Activated B cell treated with CpG ODN at 0.5 μM for 24 hours (primary cell): Measurements from ENCODE around the gene GCK. TPM values are rescaled to one million over a fixed set of nuclear protein-coding genes. Genes with fewer than 3 reads are reported as not detected.

Experiments
- ATAC-seq: fragments of 200-7000 bp; cut with Tn5 transposase; one replicate; pipeline ENCODE4 v1.10.0; 2021; ENCODE audit warnings: low read depth, mild to moderate bottlenecking, moderate library complexity
- CTCF ChIA-PET: fragments of 350-600 bp; sonication (Branson Sonifier 250); formaldehyde crosslinking; loops from one replicate; lab custom pipeline; 2021; ENCODE audit warnings: antibody characterized with exemption; lab: Charles Lee
- POLR2A ChIA-PET: fragments of 350-600 bp; sonication (Branson Sonifier 250); formaldehyde crosslinking; loops from one replicate; lab custom pipeline; 2021; ENCODE audit warnings: antibody characterized with exemption; lab: Charles Lee
- DNase-seq: peaks from one replicate; pipeline ENCODE4 v3.0.0; 2022
- H3K27ac Mint-ChIP-seq: one replicate; pipeline ENCODE4 v1.8.0; 2020; ENCODE audit warnings: mixed read lengths
- H3K27me3 Mint-ChIP-seq: one replicate; pipeline ENCODE4 v1.8.0; 2021; ENCODE audit warnings: mixed read lengths
- H3K36me3 Mint-ChIP-seq: one replicate; pipeline ENCODE4 v1.8.0; 2021; ENCODE audit warnings: low read depth, mixed read lengths
- H3K4me1 Mint-ChIP-seq: one replicate; pipeline ENCODE4 v1.8.0; 2021; ENCODE audit warnings: mixed read lengths
- H3K4me3 Mint-ChIP-seq: one replicate; pipeline ENCODE4 v1.8.0; 2020; ENCODE audit warnings: mild to moderate bottlenecking, mixed read lengths
- H3K9me3 Mint-ChIP-seq: one replicate; pipeline ENCODE4 v1.8.0; 2020; ENCODE audit warnings: mixed read lengths
- intact Hi-C: fragments of 100-400 bp; cut with micrococcal nuclease; formaldehyde crosslinking; loops from one replicate; pipeline ENCODE4 v1.15.1; 2024
- total RNA-seq: library from RNA; stranded (reverse); gene quantifications from 2 replicates; pipeline ENCODE4 v1.2.3, GENCODE V29; 2022
- TF ChIP-seq, protein P1 (sequence below): fragments of 200-600 bp; IDR thresholded peaks from one replicate; pipeline ENCODE4 v1.8.0; 2022; ENCODE audit warnings: antibody characterized with exemption, mild to moderate bottlenecking

The GCK gene
- total RNA-seq, 1 donor from 2014 or later: 0.13 TPM

- TF ChIP-seq, protein P1, sequence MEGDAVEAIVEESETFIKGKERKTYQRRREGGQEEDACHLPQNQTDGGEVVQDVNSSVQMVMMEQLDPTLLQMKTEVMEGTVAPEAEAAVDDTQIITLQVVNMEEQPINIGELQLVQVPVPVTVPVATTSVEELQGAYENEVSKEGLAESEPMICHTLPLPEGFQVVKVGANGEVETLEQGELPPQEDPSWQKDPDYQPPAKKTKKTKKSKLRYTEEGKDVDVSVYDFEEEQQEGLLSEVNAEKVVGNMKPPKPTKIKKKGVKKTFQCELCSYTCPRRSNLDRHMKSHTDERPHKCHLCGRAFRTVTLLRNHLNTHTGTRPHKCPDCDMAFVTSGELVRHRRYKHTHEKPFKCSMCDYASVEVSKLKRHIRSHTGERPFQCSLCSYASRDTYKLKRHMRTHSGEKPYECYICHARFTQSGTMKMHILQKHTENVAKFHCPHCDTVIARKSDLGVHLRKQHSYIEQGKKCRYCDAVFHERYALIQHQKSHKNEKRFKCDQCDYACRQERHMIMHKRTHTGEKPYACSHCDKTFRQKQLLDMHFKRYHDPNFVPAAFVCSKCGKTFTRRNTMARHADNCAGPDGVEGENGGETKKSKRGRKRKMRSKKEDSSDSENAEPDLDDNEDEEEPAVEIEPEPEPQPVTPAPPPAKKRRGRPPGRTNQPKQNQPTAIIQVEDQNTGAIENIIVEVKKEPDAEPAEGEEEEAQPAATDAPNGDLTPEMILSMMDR: no peak
- ChIA-PET POLR2A (interaction anchor here (0.6 to 2.4 kb wide), 11 partner anchors 8 to 103 kb away, joined by 3 to 20 read pairs (median 7); partner anchors contain the start of genes DBNL and YKT6), CTCF (interaction anchor here (1.2 to 1.6 kb wide), 3 partner anchors 24 to 75 kb away, joined by 3 to 5 read pairs (median 4); no protein-coding TSS in a partner anchor)
- no peaks in the 10 kb centered on the region for H3K27me3 Mint-ChIP-seq
- H3K4me3 Mint-ChIP-seq: peak overlapping the region; percentile 88
- H3K4me1 Mint-ChIP-seq: peaks cover 25% of the 10 kb centered on the region
- intact Hi-C loops: loop anchor here (2.0 to 5.0 kb wide), 5 partner anchors 18 to 990 kb away; partner anchors contain the start of genes AEBP1, DBNL, H2AZ2 and TBRG4
- DNase-seq (no peak), ATAC-seq (no peak)
- peak overlapping the region; percentile 51 for H3K27ac Mint-ChIP-seq
- peaks cover 3% of the 10 kb centered on the region for H3K9me3 Mint-ChIP-seq
- peaks cover 38% of the 10 kb centered on the region for H3K36me3 Mint-ChIP-seq
Observed at GRCh38 chr7:44122529-44122928, 66.7 kb downstream of the GCK start.

DNA sequence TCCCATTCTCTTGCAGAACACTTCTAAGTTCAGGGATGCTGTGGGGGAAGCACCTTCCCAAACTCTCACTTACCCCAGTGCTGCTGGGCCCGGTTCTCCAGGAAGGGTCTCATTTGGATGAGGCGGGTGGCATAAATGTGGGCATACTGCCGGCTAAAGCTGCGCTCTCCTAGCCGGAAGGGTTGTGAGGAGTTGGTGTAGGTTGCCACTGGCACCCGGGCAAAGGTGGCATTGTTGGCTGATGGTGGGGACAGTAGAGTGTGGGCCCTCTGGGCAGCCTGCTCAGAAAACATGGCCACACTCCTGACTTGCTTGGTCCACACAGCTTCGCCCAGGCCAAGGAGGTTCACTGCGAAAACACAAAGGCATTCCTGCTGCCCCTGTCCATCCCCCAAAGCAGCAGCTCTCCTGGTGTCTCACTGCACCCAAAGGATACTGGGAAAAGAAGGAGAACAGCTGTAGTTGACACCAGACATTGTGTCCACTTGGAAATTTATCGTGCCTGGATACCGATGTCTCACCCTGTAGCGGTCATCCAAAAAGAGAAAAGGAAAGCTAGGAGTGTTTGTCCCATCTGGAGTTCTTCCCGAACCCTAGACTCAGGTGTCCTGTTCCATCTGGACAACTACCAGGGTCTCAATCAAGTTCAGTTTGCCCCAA lies 67.3 kb downstream of the GCK start:
- no peaks in the 10 kb centered on the region for H3K27me3 Mint-ChIP-seq
- H3K9me3 Mint-ChIP-seq: no peaks in the 10 kb centered on the region
- H3K27ac Mint-ChIP-seq: no peak overlapping the region
- peak overlapping the region; percentile 88 for H3K4me3 Mint-ChIP-seq
- peaks cover 25% of the 10 kb centered on the region for H3K4me1 Mint-ChIP-seq
- H3K36me3 Mint-ChIP-seq: peaks cover 44% of the 10 kb centered on the region
- intact Hi-C loops: loop anchor here (2.0 to 5.0 kb wide), 5 partner anchors 17 to 990 kb away; partner anchors contain the start of genes AEBP1, DBNL, H2AZ2 and TBRG4
- POLR2A ChIA-PET: interaction anchor here (0.6 to 2.4 kb wide), 3 partner anchors 15 to 25 kb away, joined by 3 to 20 read pairs (median 7); no protein-coding TSS in a partner anchor
- no peak for ATAC-seq
- CTCF ChIA-PET: interaction anchor here (1.6 kb wide), 1 partner anchor 41 kb away, joined by 5 read pairs; no protein-coding TSS in a partner anchor
- no peak for DNase-seq
- TF ChIP-seq, protein P1: no peak

DNA sequence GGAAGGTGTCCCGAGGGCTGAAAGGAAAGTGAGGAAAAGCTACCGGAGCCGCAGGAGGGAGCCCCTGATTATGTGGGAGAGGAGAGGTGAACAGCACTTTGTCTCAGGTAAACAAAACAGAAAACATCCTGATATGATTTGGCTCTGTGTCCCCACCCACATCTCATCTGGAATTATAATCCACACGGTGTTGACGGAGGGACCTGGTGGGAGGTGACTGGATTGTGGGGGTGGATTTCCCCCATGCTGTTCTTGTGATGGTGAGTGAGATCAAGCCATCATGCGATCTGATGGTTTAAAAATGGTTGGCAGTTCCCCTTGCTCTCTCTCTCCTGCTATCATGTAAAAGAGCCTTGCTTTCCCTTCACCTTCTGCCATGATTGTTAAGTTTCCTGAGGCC lies 68.8 kb downstream of the GCK start:
- ATAC-seq: no peak
- intact Hi-C loops: loop anchor here (5.0 kb wide), 2 partner anchors 727 to 992 kb away; partner anchors contain the start of genes H2AZ2 and TBRG4
- H3K9me3 Mint-ChIP-seq: no peaks in the 10 kb centered on the region
- ChIA-PET POLR2A (no interaction called here), CTCF (no interaction called here)
- H3K4me3 Mint-ChIP-seq: no peak overlapping the region
- H3K36me3 Mint-ChIP-seq: peaks cover 59% of the 10 kb centered on the region
- no peaks in the 10 kb centered on the region for H3K27me3 Mint-ChIP-seq
- H3K27ac Mint-ChIP-seq: no peak overlapping the region
- peaks cover 25% of the 10 kb centered on the region for H3K4me1 Mint-ChIP-seq
- TF ChIP-seq, protein P1: no peak
- no peak for DNase-seq

GRCh38 chr7:44119829-44120380 lies 69.3 kb downstream of the GCK start:
- H3K4me1 Mint-ChIP-seq: peaks cover 25% of the 10 kb centered on the region
- H3K36me3 Mint-ChIP-seq: peaks cover 64% of the 10 kb centered on the region
- no peaks in the 10 kb centered on the region for H3K9me3 Mint-ChIP-seq
- H3K4me3 Mint-ChIP-seq: no peak overlapping the region
- CTCF ChIA-PET: no interaction called here
- TF ChIP-seq, protein P1: no peak
- POLR2A ChIA-PET: no interaction called here
- intact Hi-C loops: loop anchor here (5.0 kb wide), 2 partner anchors 727 to 992 kb away; partner anchors contain the start of genes H2AZ2 and TBRG4
- no peak for ATAC-seq
- H3K27ac Mint-ChIP-seq: no peak overlapping the region
- DNase-seq: no peak
- H3K27me3 Mint-ChIP-seq: no peaks in the 10 kb centered on the region
